Endothelial cell of umbilical vein (primary cell): ENCODE data around the gene PRPH. TPM values are rescaled to one million over a fixed set of nuclear protein-coding genes. Genes with fewer than 3 reads are reported as not detected.
"Not testable (repeated sequence)": the region's sequence is repeated elsewhere in the genome, so short reads cannot be mapped to it uniquely, and the experiment has no call there.

Experiments
- BruUV-seq: library from RNA; stranded (reverse); fragments of 400-500 nt; replicated peaks from 2 replicates; lab custom pipeline; 2021; lab: Mats Ljungman, UMichigan
- CTCF ChIA-PET: fragments of 300-600, 350-600 bp; sonication (Branson Sonifier 250); formaldehyde crosslinking; loops from one replicate; lab custom pipeline; 2021; ENCODE audit warnings: antibody characterized with exemption, inconsistent platforms; lab: Charles Lee
- POLR2A ChIA-PET: fragments of 300-600, 350-600 bp; sonication (Branson Sonifier 250); formaldehyde crosslinking; loops from one replicate; lab custom pipeline; 2021; ENCODE audit warnings: antibody characterized with exemption, inconsistent platforms; lab: Charles Lee
- DNase-seq: peaks from one replicate; pipeline ENCODE4 v3.0.0-alpha.2; 2011; ENCODE audit warnings: low read depth, low spot score
- FAIRE-seq: peaks from 2 replicates; lab custom pipeline; 2011; peaks lifted over from hg19 to GRCh38; lab: Jason Lieb, UNC
- H2AFZ ChIP-seq: 2 replicates; pipeline ENCODE4 v1.6.0; 2012; ENCODE audit warnings: low read depth, low read length, control low read depth, inconsistent platforms
- H3K27ac ChIP-seq: 2 replicates; pipeline ENCODE4 v1.5.1; 2011; ENCODE audit warnings: low read depth, mild to moderate bottlenecking, control low read depth, low read length, moderate library complexity; ENCODE audit not compliant: insufficient read depth
- H3K27me3 ChIP-seq, 2 experiments: 2 replicates each; pipeline versions ENCODE4 v1.6.0 to v1.6.1; 2011; ENCODE audit warnings: low read length in 2 of 2, mixed read lengths in 1 of 2; ENCODE audit not compliant: control insufficient read depth in 2 of 2, insufficient read depth in 2 of 2
- H3K36me3 ChIP-seq, 2 experiments: 2 replicates in 1 of 2; 3 replicates in 1 of 2; pipeline ENCODE4 v1.5.1; 2011; ENCODE audit warnings: low read length in 2 of 2, mild to moderate bottlenecking in 1 of 2, moderate library complexity in 1 of 2; ENCODE audit not compliant: control insufficient read depth in 2 of 2, insufficient read depth in 2 of 2; ENCODE audit errors: extremely low read depth in 1 of 2
- H3K4me1 ChIP-seq: 3 replicates; pipeline ENCODE4 v1.5.1; 2011; ENCODE audit warnings: mild to moderate bottlenecking, low read length; ENCODE audit not compliant: control insufficient read depth, insufficient read depth; ENCODE audit errors: extremely low read depth
- H3K4me2 ChIP-seq: 2 replicates; pipeline ENCODE4 v1.6.1; 2011; ENCODE audit warnings: low read length, control low read depth, mixed read lengths; ENCODE audit not compliant: insufficient read depth
- H3K4me3 ChIP-seq, 3 experiments: fragments of 200-600 bp in 1 of 3; sonication (generic), shearing (Covaris generic) in 1 of 3; replicated peaks in 1 of 3; 2 replicates each; pipeline ENCODE4 v1.5.1; 2011 to 2016; ENCODE audit warnings: control low read depth in 3 of 3, low read length in 3 of 3, mild to moderate bottlenecking in 2 of 3, inconsistent platforms in 1 of 3, low read depth in 1 of 3, moderate library complexity in 1 of 3; ENCODE audit not compliant: insufficient read depth in 1 of 3
- H3K79me2 ChIP-seq: 2 replicates; pipeline ENCODE4 v1.6.0; 2012; ENCODE audit warnings: low read length, inconsistent platforms; ENCODE audit not compliant: control insufficient read depth, insufficient read depth
- H3K9ac ChIP-seq: replicated peaks from 2 replicates; pipeline ENCODE3; 2011; ENCODE audit warnings: low read length, control low read depth; ENCODE audit not compliant: insufficient read depth; ENCODE audit errors: extremely low read depth
- H3K9me1 ChIP-seq: replicated peaks from 3 replicates; pipeline ENCODE4 v1.6.0; 2011; ENCODE audit warnings: mild to moderate bottlenecking, low read length; ENCODE audit not compliant: control insufficient read depth, insufficient read depth; ENCODE audit errors: extremely low read depth
- H3K9me3 ChIP-seq: replicated peaks from 2 replicates; pipeline ENCODE4 v1.5.1; 2012; ENCODE audit warnings: low read length, inconsistent platforms; ENCODE audit not compliant: control insufficient read depth, insufficient read depth
- H4K20me1 ChIP-seq: replicated peaks from 2 replicates; pipeline ENCODE3; 2011; ENCODE audit warnings: mild to moderate bottlenecking, low read length; ENCODE audit not compliant: control insufficient read depth, insufficient read depth; ENCODE audit errors: extremely low read depth
- JUN ChIP-seq: IDR thresholded peaks from 2 replicates; pipeline ENCODE4 v1.6.1; 2011; ENCODE audit warnings: borderline replicate concordance, low read depth; ENCODE audit not compliant: insufficient read length, insufficient read depth
- MYC ChIP-seq: IDR thresholded peaks from one replicate; pipeline ENCODE4 v1.6.1; 2011; ENCODE audit warnings: mild to moderate bottlenecking, low read depth, low read length
- POLR2A ChIP-seq: IDR thresholded peaks from 2 replicates; pipeline ENCODE4 v1.6.1; 2012; ENCODE audit warnings: low read depth, mild to moderate bottlenecking, control low read depth, low read length
- dilution Hi-C: fragments of 300-500 bp; cut with MboI; formaldehyde crosslinking; loops from one replicate; pipeline ENCODE4 v1.15.0; 2019; ENCODE audit warnings: low sequenced_read_pairs; ENCODE audit not compliant: extremely low pct_ligation_motif_present
- intact Hi-C: fragments of 100-400 bp; cut with micrococcal nuclease; formaldehyde crosslinking; loops from one replicate; pipeline ENCODE4 v1.10.0; 2022
- polyA plus RNA-seq, 4 experiments: library from polyadenylated mRNA; depleted of rRNA in 3 of 4; stranded (reverse) in 3 of 4; unstranded in 1 of 4; fragments of >200 nt; gene quantifications; 2 replicates each; pipeline versions ENCODE4 v1.2.1 to v1.2.3, GENCODE V29; 2011 to 2012; ENCODE audit warnings: missing spikeins in 1 of 4
- total RNA-seq: library from RNA; stranded (reverse); gene quantifications from 2 replicates; pipeline ENCODE4 v1.2.3, GENCODE V29; 2021

Gene PRPH
- total and polyA plus RNA-seq, 2 donors (not counting 3 experiments of a cell fraction or from before 2014, with no cell fraction given), result not detected

DNA sequence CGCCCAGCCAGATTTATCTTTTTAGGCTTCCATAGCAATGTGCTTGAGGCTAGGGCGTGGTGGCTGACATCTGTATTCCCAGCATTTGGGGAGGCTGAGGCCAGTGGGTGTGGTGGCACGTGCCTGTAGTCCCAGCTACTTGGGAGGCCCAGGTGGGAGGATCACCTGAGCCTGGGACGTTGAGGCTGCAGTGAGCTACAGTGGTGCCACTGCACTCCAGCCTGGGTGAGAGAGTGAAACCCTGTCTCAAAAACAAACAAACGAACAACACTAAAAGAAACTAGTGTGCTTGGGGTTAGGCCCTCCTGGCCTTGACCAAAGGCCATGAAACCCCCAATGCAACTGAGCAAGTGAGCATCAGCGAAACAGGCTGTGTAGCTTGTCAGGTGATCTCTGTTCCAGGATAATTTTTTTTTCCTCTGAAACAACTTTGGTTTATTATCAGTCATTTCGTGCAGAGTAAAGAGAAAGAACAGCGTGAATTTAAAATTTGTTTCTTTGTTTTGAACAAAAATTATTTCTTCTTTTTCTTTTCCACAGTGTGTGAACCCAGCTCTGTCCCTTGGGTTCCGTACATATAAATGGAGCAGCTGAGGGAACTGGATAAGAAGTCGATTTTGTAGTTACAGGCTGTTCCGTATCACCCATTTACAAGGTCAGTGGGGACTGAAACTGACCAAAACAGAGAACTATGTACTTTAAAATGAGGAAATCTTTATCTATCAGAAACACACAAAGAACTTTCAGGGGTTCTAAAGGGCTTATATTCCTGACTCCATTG, 38.9 kb upstream of the PRPH start:
- no TSS peak for BruUV-seq
- FAIRE-seq, result no peak

GRCh38 chr12:49257508-49258184, 37.3 kb upstream of the PRPH start:
- H3K27me3 ChIP-seq, H3K36me3 ChIP-seq, H3K9me1 ChIP-seq, FAIRE-seq, H3K4me3 ChIP-seq, DNase-seq, BruUV-seq, H3K79me2 ChIP-seq, H4K20me1 ChIP-seq, H3K4me2 ChIP-seq, H3K9ac ChIP-seq, H3K27ac ChIP-seq, H2AFZ ChIP-seq, H3K9me3 ChIP-seq, dilution Hi-C loops, intact Hi-C loops: not testable (repeated sequence)
- ChIA-PET POLR2A (interaction anchor here (0.6 to 0.7 kb wide), 3 partner anchors 8 to 109 kb away, joined by 4 to 8 read pairs (median 4); no protein-coding TSS in a partner anchor), CTCF (interaction anchor here (0.8 to 1.5 kb wide), 6 partner anchors 14 to 169 kb away, joined by 3 to 5 read pairs (median 3); no protein-coding TSS in a partner anchor)
- H3K4me1 ChIP-seq, result peaks cover 12% of the 10 kb centered on the region

More for the DNA sequence above, 38.9 kb upstream of the PRPH start:
- Histone ChIP-seq H3K4me1 (peaks cover 12% of the 10 kb centered on the region), H3K9me1 (no peaks in the 10 kb centered on the region), H3K27me3 (no peaks in the 10 kb centered on the region), H3K4me3 (no peak overlapping the region), H3K27ac (no peak overlapping the region), H3K4me2 (no peak overlapping the region), H3K9ac (no peak overlapping the region), H3K79me2 (no peaks in the 10 kb centered on the region), H4K20me1 (no peaks in the 10 kb centered on the region), H3K36me3 (no peaks in the 10 kb centered on the region), H3K9me3 (no peaks in the 10 kb centered on the region), H2AFZ (no peak overlapping the region)
- TF ChIP-seq POLR2A, result no peak
- TF ChIP-seq JUN, result no peak
- TF ChIP-seq MYC, result no peak
- ChIA-PET CTCF (no interaction called here), POLR2A (no interaction called here)
- dilution Hi-C loops, result no loop called here
- no peak for DNase-seq
- intact Hi-C loops, result no loop called here
